Stromal cell of bone marrow (primary cell): ENCODE data around the gene TK1.
"Not testable (repeated sequence)": the region's sequence is repeated elsewhere in the genome, so short reads cannot be mapped to it uniquely, and the experiment has no call there.

Experiments used
- DNase-seq: peaks from one replicate; pipeline ENCODE4 v3.0.0-alpha.2; 2012; ENCODE audit warnings: low read depth

TK1 gene

GRCh38 chr17:78148286-78149016 is 38.4 kb downstream of the TK1 start:
- no peak for DNase-seq

- no peak for DNase-seq
These were observed 39.4 kb downstream of the TK1 start for GRCh38 chr17:78147315-78147998.

GRCh38 chr17:78146881-78147280 is 40.0 kb downstream of the TK1 start:
- DNase-seq, result no peak

- DNase-seq, result no peak
These were observed 40.4 kb downstream of the TK1 start for GRCh38 chr17:78146471-78146869.

- no peak for DNase-seq
These were observed 41.9 kb downstream of the TK1 start for GRCh38 chr17:78144736-78145641.

- DNase-seq, result peak; percentile 64
These were observed 42.6 kb downstream of the TK1 start for GRCh38 chr17:78144147-78144719.

GRCh38 chr17:78143214-78144146 is 43.4 kb downstream of the TK1 start:
- no peak for DNase-seq

- no peak for DNase-seq
These were observed 44.6 kb downstream of the TK1 start for GRCh38 chr17:78142119-78142861.

- DNase-seq, result no peak
These were observed 45.3 kb downstream of the TK1 start for GRCh38 chr17:78141437-78142118.

- no peak for DNase-seq
These were observed 46.4 kb downstream of the TK1 start for GRCh38 chr17:78140169-78141051.

- DNase-seq, result not testable (repeated sequence)
These were observed 47.0 kb downstream of the TK1 start for GRCh38 chr17:78139861-78140168.

GRCh38 chr17:78138204-78139060 is 48.4 kb downstream of the TK1 start:
- DNase-seq, result no peak

- no peak for DNase-seq
These were observed 49.3 kb downstream of the TK1 start for GRCh38 chr17:78137392-78138203.

GRCh38 chr17:78135858-78136500 is 50.9 kb downstream of the TK1 start:
- DNase-seq, result no peak

- DNase-seq, result no peak
These were observed 51.9 kb downstream of the TK1 start for GRCh38 chr17:78134899-78135385.
